Smooth muscle cell of bladder (primary cell): ENCODE data around the gene CDX2. TPM values are rescaled to one million over a fixed set of nuclear protein-coding genes. Genes with fewer than 3 reads are reported as not detected.

Source experiments
- total RNA-seq: library from RNA; depleted of rRNA; stranded (reverse); fragments of >200 nt; gene quantifications from 2 replicates; pipeline ENCODE4 v1.2.3, GENCODE V29; 2014

CDX2 gene, protein sequence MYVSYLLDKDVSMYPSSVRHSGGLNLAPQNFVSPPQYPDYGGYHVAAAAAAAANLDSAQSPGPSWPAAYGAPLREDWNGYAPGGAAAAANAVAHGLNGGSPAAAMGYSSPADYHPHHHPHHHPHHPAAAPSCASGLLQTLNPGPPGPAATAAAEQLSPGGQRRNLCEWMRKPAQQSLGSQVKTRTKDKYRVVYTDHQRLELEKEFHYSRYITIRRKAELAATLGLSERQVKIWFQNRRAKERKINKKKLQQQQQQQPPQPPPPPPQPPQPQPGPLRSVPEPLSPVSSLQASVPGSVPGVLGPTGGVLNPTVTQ
- under 0.01 TPM in 1 of 2 replicates, not detected in the other for total RNA-seq

DNA sequence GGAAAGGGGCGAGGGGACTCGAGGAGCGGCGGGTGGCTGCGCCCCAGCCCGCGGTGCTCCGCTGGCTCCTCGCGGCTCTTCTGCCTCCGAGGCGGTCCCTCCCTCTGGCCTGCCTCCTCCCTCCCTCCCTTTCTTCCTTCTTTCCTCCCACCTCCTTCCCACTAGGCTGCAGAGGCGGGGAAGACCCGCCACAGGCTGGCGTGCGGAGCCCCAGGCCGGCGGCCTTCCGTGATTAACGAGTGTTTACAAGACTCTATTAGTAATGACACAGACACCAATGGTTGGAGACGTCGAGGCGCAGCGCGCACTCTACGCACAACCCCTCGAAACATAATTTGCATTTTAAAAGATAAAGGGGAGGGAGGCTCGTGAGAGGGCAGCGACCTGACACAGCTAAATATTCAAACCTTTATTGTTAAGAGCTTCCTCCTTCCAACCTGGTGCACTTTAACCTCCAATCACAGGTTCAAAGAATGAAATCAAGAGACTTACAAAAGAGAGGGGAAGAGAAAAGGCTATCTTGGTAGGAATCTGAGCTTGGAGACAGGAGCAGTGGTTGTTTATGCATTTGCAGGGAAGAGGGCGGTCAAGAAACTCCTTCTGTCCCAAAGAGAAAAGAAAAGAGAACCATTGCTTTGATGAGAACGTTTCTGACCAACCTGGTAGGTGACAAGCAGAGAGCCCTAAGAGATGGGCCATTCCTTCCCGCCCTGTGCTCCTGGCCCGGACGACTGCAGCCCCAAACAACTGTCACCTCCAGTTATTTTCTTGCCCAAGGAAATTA is at the start of gene CDX2:
CDX2 (minus strand) TSS at position 234 of the 784 bp plus-strand sequence. CDS start 309 bp downstream, outside the sequence.

DNA sequence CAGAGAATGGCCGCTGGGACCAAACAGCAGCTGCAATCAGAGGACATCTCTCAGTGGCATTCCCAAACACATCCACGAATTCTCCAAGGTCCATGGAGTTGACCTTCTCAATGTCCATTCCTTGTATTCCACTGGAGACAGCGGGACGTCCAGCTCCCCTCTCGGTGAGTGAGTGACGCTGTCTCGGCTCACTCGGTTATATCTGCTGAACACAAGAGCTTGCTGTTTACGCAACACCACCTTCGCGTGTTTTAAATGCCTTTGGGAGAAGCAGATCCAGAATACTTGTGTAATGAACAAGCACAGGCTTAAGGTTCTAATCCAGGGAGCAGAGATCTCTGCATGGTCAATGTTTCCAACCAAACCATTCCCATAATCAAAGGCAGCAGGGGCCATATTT is 19.4 kb upstream of the CDX2 start, which contains the start of gene URAD:
URAD (minus strand) TSS at position 174 of the 400 bp plus-strand sequence; CDS start at position 118, 56 bp downstream.

DNA sequence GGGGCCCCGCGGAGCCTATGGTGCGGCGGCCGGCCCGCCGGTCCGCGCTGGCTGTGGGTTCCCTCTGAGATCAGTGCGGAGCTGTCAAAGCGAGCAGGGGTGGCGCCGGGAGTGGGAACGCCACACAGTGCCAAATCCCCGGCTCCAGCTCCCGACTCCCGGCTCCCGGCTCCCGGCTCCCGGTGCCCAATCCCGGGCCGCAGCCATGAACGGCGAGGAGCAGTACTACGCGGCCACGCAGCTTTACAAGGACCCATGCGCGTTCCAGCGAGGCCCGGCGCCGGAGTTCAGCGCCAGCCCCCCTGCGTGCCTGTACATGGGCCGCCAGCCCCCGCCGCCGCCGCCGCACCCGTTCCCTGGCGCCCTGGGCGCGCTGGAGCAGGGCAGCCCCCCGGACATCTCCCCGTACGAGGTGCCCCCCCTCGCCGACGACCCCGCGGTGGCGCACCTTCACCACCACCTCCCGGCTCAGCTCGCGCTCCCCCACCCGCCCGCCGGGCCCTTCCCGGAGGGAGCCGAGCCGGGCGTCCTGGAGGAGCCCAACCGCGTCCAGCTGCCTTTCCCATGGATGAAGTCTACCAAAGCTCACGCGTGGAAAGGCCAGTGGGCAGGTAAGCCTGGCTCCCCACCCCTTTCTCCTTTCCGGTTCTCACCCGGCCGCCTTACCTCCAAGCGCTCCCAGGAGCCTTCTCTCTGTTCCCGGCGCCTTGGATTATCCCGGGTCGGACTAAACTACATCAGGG is 49.0 kb downstream of the CDX2 start, which contains the start of gene PDX1:
PDX1 (plus strand) TSS at position 67 of the 743 bp plus-strand sequence; CDS start at position 206, 139 bp downstream.

Other genes with a start within 250 kb of the CDX2 start
- not detected in 2 replicates for gene GSX1, start 176.8 kb downstream of the CDX2 start, total RNA-seq
- not detected in 2 replicates for gene PDX1, start 49.3 kb downstream of the CDX2 start, total RNA-seq
- not detected in 2 replicates for gene URAD, start 19.4 kb upstream of the CDX2 start, total RNA-seq
- under 0.01 TPM in 1 of 2 replicates, not detected in the other for gene FLT3, start 131.3 kb upstream of the CDX2 start, total RNA-seq
- 10.4 and 11.7 TPM in 2 replicates for gene PAN3, start 169.2 kb upstream of the CDX2 start, total RNA-seq